ENCODE results near the gene SOX6. TPM values are rescaled to one million over a fixed set of nuclear protein-coding genes. Genes with fewer than 3 reads are reported as not detected.
"Not testable (repeated sequence)": the region's sequence is repeated elsewhere in the genome, so short reads cannot be mapped to it uniquely, and the experiment has no call there.

The SOX6 gene
- total RNA-seq, 6 experiments from 2014 or later, result 3.3 to 16.1 (median 7.8) TPM

GRCh38 chr11:16382186-16382585, 25.8 kb upstream of the SOX6 start:
- 58% methylated on average over 5 of the region's 5 CpGs for WGBS (ENCODE audit: insufficient coverage, low coverage, low lambda C conversion rate, missing lambda C conversion rate)
- no peaks in the 10 kb centered on the region for H3K27me3 ChIP-seq
- intact Hi-C loops (cut with DNase I), result no loop called here
- H3K4me3 ChIP-seq, result no peak overlapping the region
- H3K9me3 ChIP-seq, result no peaks in the 10 kb centered on the region
- no peak overlapping the region for H3K27ac ChIP-seq
- ATAC-seq (no peak), DNase-seq (no peak)
- H3K36me3 ChIP-seq, result no peaks in the 10 kb centered on the region
- TF ChIP-seq CTCF (IDR thresholded peaks at IDR 0.05) (no peak), POLR2A (IDR thresholded peaks at IDR 0.05) (no peak)
- no peaks in the 10 kb centered on the region for H3K4me1 ChIP-seq

- Histone ChIP-seq H3K4me1 (no peaks in the 10 kb centered on the region), H3K36me3 (no peaks in the 10 kb centered on the region), H3K27ac (no peak overlapping the region), H3K4me3 (no peak overlapping the region), H3K27me3 (no peaks in the 10 kb centered on the region), H3K9me3 (no peaks in the 10 kb centered on the region)
- DNase-seq (no peak), ATAC-seq (no peak)
- TF ChIP-seq POLR2A (IDR thresholded peaks at IDR 0.05) (no peak), CTCF (IDR thresholded peaks at IDR 0.05) (no peak)
- intact Hi-C loops (cut with DNase I), result no loop called here
Measured at GRCh38 chr11:16380941-16381568, 24.7 kb upstream of the SOX6 start.

GRCh38 chr11:16378906-16379305, 22.6 kb upstream of the SOX6 start:
- ATAC-seq (no peak), DNase-seq (no peak)
- H3K9me3 ChIP-seq, result no peaks in the 10 kb centered on the region
- H3K27ac ChIP-seq, result no peak overlapping the region
- H3K27me3 ChIP-seq, result no peaks in the 10 kb centered on the region
- no peaks in the 10 kb centered on the region for H3K4me1 ChIP-seq
- H3K4me3 ChIP-seq, result no peak overlapping the region
- 78% methylated on average over 2 of the region's 2 CpGs for WGBS (ENCODE audit: insufficient coverage, low coverage, low lambda C conversion rate, missing lambda C conversion rate)
- H3K36me3 ChIP-seq, result no peaks in the 10 kb centered on the region
- TF ChIP-seq POLR2A (IDR thresholded peaks at IDR 0.05), result no peak
- no peak for TF ChIP-seq CTCF (IDR thresholded peaks at IDR 0.05)
- intact Hi-C loops (cut with DNase I), result no loop called here

- no peak overlapping the region for H3K27ac ChIP-seq
- TF ChIP-seq CTCF (IDR thresholded peaks at IDR 0.05) (no peak), POLR2A (IDR thresholded peaks at IDR 0.05) (no peak)
- DNase-seq (no peak), ATAC-seq (no peak)
- no peaks in the 10 kb centered on the region for H3K9me3 ChIP-seq
- no peak overlapping the region for H3K4me3 ChIP-seq
- no peaks in the 10 kb centered on the region for H3K36me3 ChIP-seq
- H3K4me1 ChIP-seq, result no peaks in the 10 kb centered on the region
- no peaks in the 10 kb centered on the region for H3K27me3 ChIP-seq
- 59% methylated on average over 5 of the region's 5 CpGs for WGBS (ENCODE audit: insufficient coverage, low coverage, low lambda C conversion rate, missing lambda C conversion rate)
- intact Hi-C loops (cut with DNase I), result no loop called here
Measured at GRCh38 chr11:16377746-16378145, 21.4 kb upstream of the SOX6 start.

- intact Hi-C loops (cut with DNase I); H3K9me3 ChIP-seq; ATAC-seq; H3K36me3 ChIP-seq; H3K27me3 ChIP-seq; DNase-seq; H3K27ac ChIP-seq; H3K4me1 ChIP-seq; H3K4me3 ChIP-seq: not testable (repeated sequence)
- 87% methylated on average over 3 of the region's 3 CpGs for WGBS (ENCODE audit: insufficient coverage, low coverage, low lambda C conversion rate, missing lambda C conversion rate)
Measured at GRCh38 chr11:16375664-16376063, 19.3 kb upstream of the SOX6 start.

Data from right lobe of liver (tissue), 6 donors.